GM19025 (cell line): Measurements from ENCODE around the gene ITPR2.

Experiments used
- ATAC-seq: cut with Tn5 transposase; IDR thresholded peaks from one replicate; pipeline ENCODE4 v1.9.1; 2021; ENCODE audit warnings: mild to moderate bottlenecking, low read depth, moderate library complexity; ENCODE audit not compliant: unreplicated experiment

ITPR2 gene

GRCh38 chr12:26499979-26500640, 332.9 kb downstream of the ITPR2 start:
- no peak for ATAC-seq

GRCh38 chr12:26496170-26496569, 336.8 kb downstream of the ITPR2 start:
- ATAC-seq, result no peak

GRCh38 chr12:26493656-26494055, 339.3 kb downstream of the ITPR2 start:
- ATAC-seq, result no peak

GRCh38 chr12:26492406-26492805, 340.6 kb downstream of the ITPR2 start:
- ATAC-seq, result no peak

- ATAC-seq, result no peak
Measured at GRCh38 chr12:26489908-26490307, 343.1 kb downstream of the ITPR2 start.

- ATAC-seq, result no peak
Measured at GRCh38 chr12:26488351-26488750, 344.6 kb downstream of the ITPR2 start.

- peak; percentile 82 for ATAC-seq
Measured at GRCh38 chr12:26473291-26473690, 359.7 kb downstream of the ITPR2 start.

- peak; percentile 63 for ATAC-seq
Measured at GRCh38 chr12:26471560-26471959, 361.4 kb downstream of the ITPR2 start.

- no peak for ATAC-seq
Measured at GRCh38 chr12:26469421-26470180, 363.4 kb downstream of the ITPR2 start.

- no peak for ATAC-seq
Measured at GRCh38 chr12:26467351-26467750, 365.6 kb downstream of the ITPR2 start.

GRCh38 chr12:26466726-26467125, 366.3 kb downstream of the ITPR2 start:
- ATAC-seq, result no peak

- no peak for ATAC-seq
Measured at GRCh38 chr12:26465419-26466097, 367.4 kb downstream of the ITPR2 start.

GRCh38 chr12:26461776-26462175, 371.2 kb downstream of the ITPR2 start:
- no peak for ATAC-seq

GRCh38 chr12:26460361-26460760, 372.6 kb downstream of the ITPR2 start:
- ATAC-seq, result no peak

- no peak for ATAC-seq
Measured at GRCh38 chr12:26455936-26456574, 376.9 kb downstream of the ITPR2 start.

- ATAC-seq, result no peak
Measured at GRCh38 chr12:26453246-26453645, 379.7 kb downstream of the ITPR2 start.

- no peak for ATAC-seq
Measured at GRCh38 chr12:26452511-26452910, 380.5 kb downstream of the ITPR2 start.

- ATAC-seq, result no peak
Measured at GRCh38 chr12:26451763-26452162, 381.2 kb downstream of the ITPR2 start.

GRCh38 chr12:26445909-26446308, 387.1 kb downstream of the ITPR2 start:
- no peak for ATAC-seq

- no peak for ATAC-seq
Measured at GRCh38 chr12:26443309-26443708, 389.7 kb downstream of the ITPR2 start.

GRCh38 chr12:26441434-26441833, 391.6 kb downstream of the ITPR2 start:
- ATAC-seq, result no peak
